GM19025 (cell line): Measurements from ENCODE around the gene ANGPT4.

Experiments
- ATAC-seq: cut with Tn5 transposase; IDR thresholded peaks from one replicate; pipeline ENCODE4 v1.9.1; 2021; ENCODE audit warnings: mild to moderate bottlenecking, low read depth, moderate library complexity; ENCODE audit not compliant: unreplicated experiment

Gene ANGPT4

DNA sequence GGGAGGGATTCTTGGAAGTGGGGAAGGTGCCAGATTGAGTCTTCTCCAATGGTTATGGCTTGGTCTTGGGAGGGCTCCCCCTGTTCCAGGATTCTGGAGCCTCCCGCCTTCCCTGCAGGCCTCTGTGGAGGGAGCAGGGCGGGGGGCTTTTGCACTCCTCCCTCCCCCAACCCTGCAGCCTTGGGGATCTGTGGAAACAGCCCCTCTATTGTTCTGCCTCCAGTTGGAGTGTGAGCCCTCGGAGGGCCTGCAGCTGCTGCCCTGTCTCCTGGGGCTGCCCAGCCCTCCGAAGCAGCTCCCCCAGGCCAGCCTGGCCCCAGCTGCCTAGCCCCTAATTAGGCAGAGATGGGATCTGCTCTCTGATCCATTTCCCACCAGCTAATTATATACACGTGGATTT is 67.9 kb downstream of the ANGPT4 start:
- ATAC-seq: no peak

- ATAC-seq: no peak
Observed at GRCh38 chr20:846894-847278, 69.2 kb downstream of the ANGPT4 start.

- ATAC-seq: no peak
Observed at GRCh38 chr20:845941-846893, 69.9 kb downstream of the ANGPT4 start.

- ATAC-seq: no peak
Observed at GRCh38 chr20:845226-845868, 70.8 kb downstream of the ANGPT4 start.

DNA sequence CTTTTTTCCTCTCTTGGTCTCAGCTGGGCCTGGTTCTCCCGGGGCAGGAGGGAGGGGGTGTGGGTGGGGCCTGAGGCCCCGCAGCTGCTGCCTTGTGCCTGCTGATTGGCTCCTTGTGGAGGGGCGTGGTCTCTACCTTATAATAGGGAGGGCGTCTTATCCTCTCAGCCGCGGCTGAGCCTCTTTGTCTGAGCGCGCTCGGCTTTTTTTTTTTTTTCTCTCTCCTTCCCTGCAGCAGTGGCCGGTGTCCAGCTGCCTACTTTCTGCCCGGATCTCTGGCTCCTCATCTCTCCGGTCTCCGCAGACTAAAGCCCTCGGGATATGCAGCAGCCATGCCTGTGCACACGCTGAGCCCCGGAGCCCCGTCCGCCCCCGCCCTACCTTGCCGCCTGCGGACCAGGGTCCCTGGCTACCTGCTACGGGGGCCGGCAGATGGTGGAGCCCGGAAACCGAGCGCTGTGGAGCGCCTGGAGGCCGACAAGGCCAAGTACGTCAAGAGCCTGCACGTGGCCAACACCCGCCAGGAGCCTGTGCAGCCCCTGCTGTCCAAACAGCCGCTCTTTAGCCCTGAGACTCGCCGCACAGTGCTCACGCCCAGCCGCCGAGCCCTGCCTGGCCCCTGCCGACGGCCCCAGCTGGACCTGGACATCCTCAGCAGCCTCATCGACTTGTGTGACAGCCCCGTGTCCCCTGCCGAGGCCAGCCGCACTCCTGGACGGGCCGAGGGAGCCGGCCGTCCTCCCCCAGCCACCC is 71.5 kb downstream of the ANGPT4 start:
- peak; percentile 99 for ATAC-seq

DNA sequence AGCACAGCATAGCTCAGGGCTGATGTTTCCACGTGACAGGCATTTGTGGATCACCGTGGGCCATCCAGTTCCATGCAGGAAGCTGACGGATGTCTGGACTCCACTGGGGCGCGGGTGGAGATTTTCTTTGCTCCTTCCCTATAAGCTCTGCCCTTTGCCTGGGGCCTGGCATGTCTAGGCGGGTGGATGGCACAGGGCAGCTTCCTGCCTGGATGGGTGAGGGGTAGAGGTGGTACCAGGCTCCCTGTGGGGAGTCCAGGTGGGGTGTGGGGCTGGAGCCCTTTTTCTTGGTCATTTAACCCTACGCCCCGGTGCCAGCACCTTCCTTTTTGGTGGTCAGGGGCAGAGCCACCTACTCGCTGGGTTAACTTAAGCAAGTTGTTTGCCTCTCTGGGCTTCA is 72.2 kb downstream of the ANGPT4 start:
- ATAC-seq: no peak

DNA sequence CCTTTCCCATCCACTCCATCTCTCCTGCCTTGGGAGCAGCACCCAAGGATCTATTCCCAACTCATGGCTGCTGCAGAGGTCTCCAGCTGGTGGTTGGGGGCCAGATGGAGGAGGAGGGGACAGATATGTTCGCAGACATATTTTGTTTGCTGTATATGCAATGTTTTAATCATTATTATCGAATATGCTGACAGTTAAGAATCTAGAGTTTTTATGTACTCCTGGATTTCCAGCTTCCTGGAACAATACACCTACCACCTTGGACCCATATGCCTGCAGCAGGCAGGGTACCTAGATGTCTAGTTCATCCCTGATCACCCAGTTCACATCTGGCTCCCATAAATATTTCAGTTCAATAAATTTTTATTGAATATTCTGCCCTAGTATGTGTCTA is 73.6 kb downstream of the ANGPT4 start:
- ATAC-seq: no peak

DNA sequence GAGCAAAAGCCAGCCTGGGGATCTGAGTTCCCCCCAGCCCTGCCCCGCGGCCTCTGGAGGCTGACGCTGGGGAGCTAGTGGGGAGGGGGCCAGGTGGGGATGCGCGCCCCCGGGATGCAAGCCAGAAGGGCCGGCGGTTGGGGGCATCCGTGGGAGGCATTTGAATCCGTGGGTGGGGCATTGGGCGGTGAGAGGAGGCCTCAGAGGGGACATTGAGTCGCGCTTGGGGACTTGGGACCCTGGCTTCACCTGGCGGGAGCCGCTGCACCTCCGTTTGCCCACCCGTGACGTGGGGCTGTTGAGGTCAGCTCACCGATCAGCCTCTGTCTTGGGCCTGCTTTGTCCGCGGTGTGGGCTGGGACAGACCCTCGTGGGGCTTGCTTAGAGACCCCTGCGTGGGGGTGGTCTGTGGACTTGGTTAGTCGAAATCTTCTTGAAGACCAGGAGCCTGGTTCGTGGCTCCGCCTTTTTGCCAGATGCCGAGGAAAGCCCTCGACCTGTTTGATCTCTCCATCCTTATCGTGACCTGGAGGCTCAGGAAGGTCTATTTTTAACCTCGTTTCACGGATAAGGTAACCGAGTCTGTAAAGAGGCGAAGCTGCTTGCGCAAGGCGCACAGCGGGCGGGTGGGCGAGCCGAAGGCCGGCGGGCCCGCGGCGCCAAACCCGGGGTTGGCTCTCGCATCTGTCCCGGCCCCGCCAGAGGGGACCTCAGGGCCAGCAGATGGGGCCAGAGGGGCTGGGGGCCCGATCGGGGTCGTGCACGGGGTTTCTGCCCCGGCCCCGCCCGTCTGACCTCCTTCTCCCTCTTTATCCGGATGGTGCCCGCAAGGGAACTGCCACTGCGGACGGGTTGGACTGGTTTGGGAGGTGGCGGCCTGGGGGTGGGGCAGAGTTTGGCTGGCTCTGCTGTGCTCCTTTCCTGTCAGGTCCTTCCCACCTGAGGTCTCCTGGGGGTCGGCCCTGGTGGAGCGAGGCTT is 74.3 kb downstream of the ANGPT4 start:
- no peak for ATAC-seq

DNA sequence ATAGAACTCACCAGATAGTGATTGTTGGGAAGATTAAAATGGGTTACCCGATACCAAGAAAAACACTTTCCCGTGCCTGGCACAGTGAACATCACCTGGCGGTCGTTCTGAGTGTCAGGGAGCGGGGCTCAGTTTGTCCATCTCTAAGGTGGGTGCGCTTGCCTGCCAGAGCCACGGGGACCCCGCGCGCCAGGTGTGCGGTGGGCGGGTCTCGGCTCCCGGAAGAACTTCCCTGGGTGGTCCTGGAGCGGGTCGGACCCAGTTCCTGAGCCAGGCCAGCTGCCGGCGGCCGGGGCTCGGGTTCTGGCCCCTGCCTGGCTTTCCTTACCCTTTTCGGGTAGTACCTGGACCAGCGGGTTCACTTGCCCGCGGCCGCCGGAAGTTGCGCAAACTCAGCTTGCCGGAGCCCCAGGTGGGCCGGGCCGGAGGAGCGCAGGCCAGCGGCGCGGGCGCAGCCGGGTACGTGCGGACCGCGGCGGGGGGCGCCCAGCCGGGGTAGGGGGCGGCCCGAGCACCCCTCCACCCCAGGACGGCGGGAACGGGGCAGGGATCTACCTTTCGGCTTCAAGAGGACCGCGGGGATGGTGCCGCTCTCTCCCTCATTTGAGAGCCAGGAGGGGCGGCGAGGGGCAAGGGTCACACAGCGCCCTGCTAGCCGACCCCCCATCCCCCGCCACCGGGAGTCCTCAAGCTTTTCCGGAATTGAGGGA is 75.1 kb downstream of the ANGPT4 start:
- ATAC-seq: no peak

GRCh38 chr20:840503-840857 is 75.7 kb downstream of the ANGPT4 start:
- ATAC-seq: no peak

GRCh38 chr20:839626-840025 is 76.5 kb downstream of the ANGPT4 start:
- ATAC-seq: no peak

DNA sequence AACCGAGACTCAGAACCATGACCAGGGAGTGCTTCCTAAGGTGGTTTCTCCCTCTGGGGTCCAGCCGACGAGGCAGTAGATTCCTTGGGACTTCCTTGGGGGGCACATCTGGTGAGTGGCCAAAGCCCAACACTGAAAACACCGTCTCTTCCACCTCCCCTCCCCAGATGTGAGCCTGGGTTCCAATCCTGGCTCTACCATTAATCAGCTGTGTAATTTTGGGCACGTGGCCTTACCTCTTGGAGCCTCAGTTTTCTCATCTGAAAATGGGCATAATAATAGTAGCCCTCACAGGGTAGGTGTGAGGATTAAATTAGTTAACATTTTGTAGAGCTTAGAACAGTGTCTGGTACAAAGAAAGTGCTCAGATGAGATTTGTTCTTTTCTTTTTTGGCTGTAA is 77.1 kb downstream of the ANGPT4 start:
- ATAC-seq: no peak

GRCh38 chr20:836190-836589 is 79.9 kb downstream of the ANGPT4 start:
- ATAC-seq: no peak

- no peak for ATAC-seq
Observed at GRCh38 chr20:835608-836045, 80.5 kb downstream of the ANGPT4 start.

GRCh38 chr20:834151-834746 is 81.9 kb downstream of the ANGPT4 start:
- no peak for ATAC-seq

GRCh38 chr20:833450-834150 is 82.5 kb downstream of the ANGPT4 start, which contains the start of gene FAM110A:
FAM110A (plus strand) TSS chr20:833715; CDS start chr20:844805, 11,090 bp downstream.
- peak; percentile 98 for ATAC-seq

DNA sequence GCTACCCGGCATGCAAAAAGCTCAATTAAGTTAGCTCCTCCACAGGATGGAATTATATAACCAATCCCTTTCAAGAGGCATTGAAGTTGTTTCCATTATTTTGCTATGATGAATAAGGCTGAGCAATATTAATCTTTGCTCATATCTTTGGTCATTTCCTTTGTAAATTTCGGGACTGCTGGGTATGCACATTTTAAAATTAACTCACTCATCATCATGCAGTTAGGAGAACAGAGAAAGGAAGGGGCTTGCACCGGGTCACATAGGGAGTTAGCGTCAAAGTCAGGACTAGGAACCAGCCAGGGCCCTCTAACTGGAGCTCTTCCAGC is 83.0 kb downstream of the ANGPT4 start:
- ATAC-seq: no peak

DNA sequence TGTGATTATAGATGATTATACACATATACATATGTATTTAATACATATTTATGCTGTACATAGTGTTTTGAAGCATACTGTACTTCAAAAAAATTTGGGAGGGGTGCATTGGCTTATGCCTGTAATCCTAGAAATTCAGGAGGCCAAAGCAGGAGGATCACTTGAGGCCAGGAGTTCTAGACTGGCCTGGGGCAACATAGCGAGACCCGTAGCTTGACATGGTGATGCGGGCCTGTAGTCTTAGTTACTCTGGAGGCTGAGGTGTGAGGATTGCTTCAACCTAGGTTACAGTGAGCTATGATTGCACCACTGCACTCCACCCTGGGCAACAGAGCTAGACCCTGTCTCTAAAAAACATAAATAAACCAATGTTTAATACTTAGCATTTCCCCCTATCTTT is 84.2 kb downstream of the ANGPT4 start:
- ATAC-seq: no peak
